ENCODE results near the gene BRK1. TPM values are rescaled to one million over a fixed set of nuclear protein-coding genes. Genes with fewer than 3 reads are reported as not detected.
A peak's percentile ranks its signal among the peaks of the same experiment; 100 is the strongest.
"Not testable (repeated sequence)": the region's sequence is repeated elsewhere in the genome, so short reads cannot be mapped to it uniquely, and the experiment has no call there.

The BRK1 gene
- total and polyA plus RNA-seq, 2 experiments from 2014 or later, result 112 to 186 TPM

- no peaks in the 10 kb centered on the region for H3K4me1 ChIP-seq (ENCODE audit: insufficient read depth)
- WGBS (ENCODE audit: low lambda C conversion rate, missing lambda C conversion rate), result 59% methylated on average over 1 of the region's 1 CpG
- DNase-seq (ENCODE audit: low spot score), result peak; percentile 39
- H3K79me2 ChIP-seq, result no peaks in the 10 kb centered on the region
- H3K9me3 ChIP-seq (ENCODE audit: low read depth), result no peaks in the 10 kb centered on the region
- TF ChIP-seq EZH2 (IDR thresholded peaks at IDR 0.05; ENCODE audit: borderline replicate concordance) (no peak), EZH2phosphoT487 (IDR thresholded peaks at IDR 0.05; ENCODE audit: low read depth, severe bottlenecking, unreplicated experiment) (no peak), CTCF (IDR thresholded peaks at IDR 0.05; ENCODE audit: poor library complexity) (no peak)
- H3K27me3 ChIP-seq, result no peaks in the 10 kb centered on the region
- peak overlapping the region; percentile 59 for H3K27ac ChIP-seq
- no peaks in the 10 kb centered on the region for H3K36me3 ChIP-seq (replicated peaks; ENCODE audit: insufficient read depth, low read depth)
- no peaks in the 10 kb centered on the region for H4K20me1 ChIP-seq (ENCODE audit: insufficient read depth, poor library complexity, severe bottlenecking)
- H3K4me2 ChIP-seq, result no peak overlapping the region
- no peak overlapping the region for H3K4me3 ChIP-seq
- no peaks in the 10 kb centered on the region for H3K9me2 ChIP-seq (replicated peaks; ENCODE audit: insufficient read depth)
- no peak overlapping the region for H2AFZ ChIP-seq
Measured at GRCh38 chr3:10085738-10086137, 29.7 kb upstream of the BRK1 start.

DNA sequence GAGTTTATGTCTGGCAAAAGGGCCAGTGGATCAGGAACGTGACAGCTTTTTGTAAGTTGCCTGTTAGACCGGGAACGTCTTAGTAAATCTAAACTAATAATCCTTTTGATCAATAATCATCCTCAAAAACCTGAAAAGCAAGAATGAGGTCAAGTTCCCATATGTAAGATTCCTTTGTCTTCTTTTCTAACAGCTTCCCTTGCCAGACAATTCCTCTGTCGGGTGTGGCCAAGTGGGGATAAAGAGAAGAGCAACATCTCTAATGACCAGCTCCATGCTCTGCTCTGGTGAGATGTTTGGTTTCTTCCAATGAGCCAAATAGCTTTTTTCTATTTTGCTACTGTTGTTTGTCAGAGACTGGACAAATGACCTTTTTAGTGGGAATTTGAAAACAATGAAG, 27.2 kb upstream of the BRK1 start:
- Histone ChIP-seq H3K4me2 (no peak overlapping the region), H3K4me3 (no peak overlapping the region), H3K27ac (no peak overlapping the region), H3K27me3 (no peaks in the 10 kb centered on the region), H3K9me3 (ENCODE audit: low read depth) (no peaks in the 10 kb centered on the region), H3K36me3 (replicated peaks; ENCODE audit: insufficient read depth, low read depth) (no peaks in the 10 kb centered on the region), H3K4me1 (ENCODE audit: insufficient read depth) (no peaks in the 10 kb centered on the region), H3K9me2 (replicated peaks; ENCODE audit: insufficient read depth) (no peaks in the 10 kb centered on the region), H4K20me1 (ENCODE audit: insufficient read depth, poor library complexity, severe bottlenecking) (no peaks in the 10 kb centered on the region), H3K79me2 (no peaks in the 10 kb centered on the region), H2AFZ (no peak overlapping the region)
- DNase-seq (ENCODE audit: low spot score), result no peak
- TF ChIP-seq EZH2 (IDR thresholded peaks at IDR 0.05; ENCODE audit: borderline replicate concordance) (no peak), CTCF (IDR thresholded peaks at IDR 0.05; ENCODE audit: poor library complexity) (no peak), EZH2phosphoT487 (IDR thresholded peaks at IDR 0.05; ENCODE audit: low read depth, severe bottlenecking, unreplicated experiment) (no peak)
- 89% methylated on average over 4 of the region's 4 CpGs for WGBS (ENCODE audit: low lambda C conversion rate, missing lambda C conversion rate)

DNA sequence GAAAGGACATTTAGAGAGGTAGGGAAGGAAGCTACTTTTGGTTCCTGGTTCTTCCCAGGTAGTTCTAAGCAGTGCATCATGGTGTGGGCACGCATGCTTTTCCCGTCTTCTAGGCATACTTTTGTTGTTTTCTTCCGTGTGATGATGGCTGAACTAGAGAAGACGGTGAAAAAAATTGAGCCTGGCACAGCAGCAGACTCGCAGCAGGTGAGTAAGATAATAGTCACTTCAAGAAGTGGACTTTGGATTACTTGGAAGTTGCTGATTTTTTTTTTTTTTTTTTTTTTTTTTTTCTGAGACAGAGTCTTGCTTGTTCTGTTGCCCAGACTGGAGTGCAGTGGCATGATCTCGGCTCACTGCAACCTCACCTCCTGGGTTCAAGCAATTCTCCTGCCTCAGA, 25.3 kb upstream of the BRK1 start:
- no peaks in the 10 kb centered on the region for H3K36me3 ChIP-seq (replicated peaks; ENCODE audit: insufficient read depth, low read depth)
- WGBS (ENCODE audit: low lambda C conversion rate, missing lambda C conversion rate), result 82% methylated on average over 6 of the region's 6 CpGs
- H3K4me2 ChIP-seq, result no peak overlapping the region
- peak overlapping the region; percentile 79 for H3K27ac ChIP-seq
- no peaks in the 10 kb centered on the region for H3K79me2 ChIP-seq
- DNase-seq (ENCODE audit: low spot score), result peak; percentile 32
- TF ChIP-seq CTCF (IDR thresholded peaks at IDR 0.05; ENCODE audit: poor library complexity), result no peak
- TF ChIP-seq EZH2 (IDR thresholded peaks at IDR 0.05; ENCODE audit: borderline replicate concordance), result no peak
- TF ChIP-seq EZH2phosphoT487 (IDR thresholded peaks at IDR 0.05; ENCODE audit: low read depth, severe bottlenecking, unreplicated experiment), result no peak
- H3K9me2 ChIP-seq (replicated peaks; ENCODE audit: insufficient read depth), result no peaks in the 10 kb centered on the region
- H4K20me1 ChIP-seq (ENCODE audit: insufficient read depth, poor library complexity, severe bottlenecking), result no peaks in the 10 kb centered on the region
- no peak overlapping the region for H2AFZ ChIP-seq
- no peak overlapping the region for H3K4me3 ChIP-seq
- H3K9me3 ChIP-seq (ENCODE audit: low read depth), result no peaks in the 10 kb centered on the region
- no peaks in the 10 kb centered on the region for H3K27me3 ChIP-seq
- no peaks in the 10 kb centered on the region for H3K4me1 ChIP-seq (ENCODE audit: insufficient read depth)

GRCh38 chr3:10090774-10091173, 24.7 kb upstream of the BRK1 start:
- H3K4me2 ChIP-seq; H3K4me3 ChIP-seq; H4K20me1 ChIP-seq (ENCODE audit: insufficient read depth, poor library complexity, severe bottlenecking); H3K4me1 ChIP-seq (ENCODE audit: insufficient read depth); DNase-seq (ENCODE audit: low spot score); H3K36me3 ChIP-seq (replicated peaks; ENCODE audit: insufficient read depth, low read depth); H3K27ac ChIP-seq; H3K9me2 ChIP-seq (replicated peaks; ENCODE audit: insufficient read depth); H3K79me2 ChIP-seq; H2AFZ ChIP-seq; H3K27me3 ChIP-seq; H3K9me3 ChIP-seq (ENCODE audit: low read depth): not testable (repeated sequence)
- WGBS (ENCODE audit: low lambda C conversion rate, missing lambda C conversion rate), result 88% methylated on average over 1 of the region's 1 CpG

DNA sequence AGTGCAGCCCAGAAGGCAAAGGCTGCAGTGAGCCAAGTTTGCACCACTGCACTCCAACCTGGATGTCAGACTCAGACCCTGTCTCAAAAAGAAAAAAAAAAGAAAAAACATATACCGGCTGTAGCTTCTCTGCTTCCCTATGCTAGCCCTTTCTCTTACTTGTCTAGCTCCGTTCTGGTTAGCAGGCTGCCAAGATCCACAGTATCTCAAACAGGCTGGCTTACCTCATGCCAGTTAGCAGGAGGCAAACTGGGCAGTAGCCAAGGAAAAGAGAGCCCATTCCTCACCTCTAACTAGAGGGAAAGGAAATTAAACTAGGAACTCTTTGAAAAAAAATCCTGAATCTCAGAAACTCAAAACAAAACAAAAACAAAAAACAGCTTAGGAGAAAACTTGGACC, 24.1 kb upstream of the BRK1 start:
- H3K9me3 ChIP-seq (ENCODE audit: low read depth); H4K20me1 ChIP-seq (ENCODE audit: insufficient read depth, poor library complexity, severe bottlenecking); H3K4me3 ChIP-seq; H2AFZ ChIP-seq; H3K36me3 ChIP-seq (replicated peaks; ENCODE audit: insufficient read depth, low read depth); H3K27me3 ChIP-seq; H3K9me2 ChIP-seq (replicated peaks; ENCODE audit: insufficient read depth); H3K27ac ChIP-seq; H3K4me2 ChIP-seq; DNase-seq (ENCODE audit: low spot score); H3K4me1 ChIP-seq (ENCODE audit: insufficient read depth); H3K79me2 ChIP-seq: not testable (repeated sequence)
- 84% methylated on average over 2 of the region's 2 CpGs for WGBS (ENCODE audit: low lambda C conversion rate, missing lambda C conversion rate)

All from hepatocyte (in vitro differentiated cells).